Psoas muscle (tissue), 8 donors: ENCODE results near the gene WWOX. TPM values are rescaled to one million over a fixed set of nuclear protein-coding genes. Genes with fewer than 3 reads are reported as not detected.

Experiments
- ATAC-seq, 4 donors: fragments of 200-7000 bp; cut with Tn5 transposase; one replicate each; pipeline ENCODE4 v1.9.1; 2020; ENCODE audit warnings: moderate library complexity in 3 of 4, mild to moderate bottlenecking in 2 of 4
- DNase-seq, 2 donors: peaks; one replicate each; pipeline ENCODE4 v3.0.0-alpha.2; 2020
- H3K27ac ChIP-seq: fragments of 200-600 bp; one replicate; pipeline ENCODE4 v1.8.0; 2022
- H3K27me3 ChIP-seq, 3 donors: fragments of 200-600 bp in 1 of 3; one replicate each; pipeline versions ENCODE4 v1.6.1 to v1.8.0; 2013 to 2022; ENCODE audit warnings: low read length in 2 of 3, mild to moderate bottlenecking in 2 of 3, moderate library complexity in 1 of 3; ENCODE audit not compliant: insufficient read depth in 3 of 3
- H3K36me3 ChIP-seq, 2 donors: fragments of 200-600 bp in 1 of 2; one replicate each; pipeline versions ENCODE4 v1.6.1 to v1.8.0; 2013 to 2022; ENCODE audit warnings: low read depth in 1 of 2, mild to moderate bottlenecking in 1 of 2, moderate library complexity in 1 of 2; ENCODE audit not compliant: insufficient read depth in 1 of 2
- H3K4me1 ChIP-seq: fragments of 200-600 bp; one replicate; pipeline ENCODE4 v1.8.0; 2022
- H3K4me3 ChIP-seq: fragments of 200-600 bp; one replicate; pipeline ENCODE4 v1.8.0; 2022; ENCODE audit warnings: mild to moderate bottlenecking
- H3K9me3 ChIP-seq: fragments of 200-600 bp; one replicate; pipeline ENCODE4 v1.8.0; 2022
- CTCF ChIP-seq: fragments of 200-600 bp; IDR thresholded peaks from one replicate; pipeline ENCODE4 v1.8.0; 2022; ENCODE audit warnings: antibody characterized with exemption
- WGBS, 3 donors: extraction: QIAGEN DNeasy Blood & Tissue Kit; methylation state at CpG; one replicate each; pipeline versions ENCODE4 v1.1.6 to v1.1.7; 2013; 5-methylcytosine and 5-hydroxymethylcytosine counted together
- intact Hi-C, 2 donors: fragments of 100-400 bp; cut with DNase I; formaldehyde crosslinking; loops; one replicate each; pipeline versions ENCODE4 v1.11.0 to v1.14.2; 2022
- polyA plus RNA-seq, 3 donors: library from polyadenylated mRNA; stranded (reverse); fragments of 200-250 nt; gene quantifications; one replicate each; pipeline ENCODE4 v1.2.3, GENCODE V29; 2013
- total RNA-seq, 4 donors: library from RNA; stranded (reverse); fragmentation: NEBNext Ultra II Directional in 2 of 4; extraction: Animal tissue kit (Norgen Biotek cat#: 25700) in 2 of 4; gene quantifications; one replicate each; pipeline versions ENCODE4 v1.2.1 to v1.2.4, GENCODE V29; 2021 to 2023
- donor health status: healthy with polysubstance abuse.
- donor health status: DM: no; HTN: no; CAD: no; lungs with moderate emphysema.
- donor health status: Bipolar disorder and iron deficiency.
- donor health status: healthy.
- donor health status: DM: yes; HTN: yes; CAD: no.
- donor health status: DM: no; HTN: no; CAD: no.
- donor health status: DM: no; HTN: no; CAD: no.
- donor health status: DM: yes; HTN: yes; CAD: no.

WWOX gene
- total and polyA plus RNA-seq, 7 donors, result 3.1 to 6.6 (median 5.0) TPM

GRCh38 chr16:78225919-78226318 lies 126.5 kb downstream of the WWOX start:
- intact Hi-C loops, result no loop called here
- Histone ChIP-seq H3K4me1 (no peaks in the 10 kb centered on the region), H3K9me3 (no peaks in the 10 kb centered on the region), H3K27ac (no peak overlapping the region), H3K27me3 (no peaks in the 10 kb centered on the region), H3K36me3 (no peaks in the 10 kb centered on the region), H3K4me3 (no peak overlapping the region)
- ATAC-seq, result no peak
- no peak for TF ChIP-seq CTCF
- DNase-seq, result no peak
- WGBS, 3 donors, result 58 to 77% (median 69%) methylated on average over 3 of the region's 3 CpGs

GRCh38 chr16:78227855-78228254 lies 128.4 kb downstream of the WWOX start:
- intact Hi-C loops, result no loop called here
- WGBS, 3 donors, result 62 to 81% (median 64%) methylated on average over 3 of the region's 3 CpGs
- H3K27ac ChIP-seq, result no peak overlapping the region
- H3K4me1 ChIP-seq, result no peaks in the 10 kb centered on the region
- H3K36me3 ChIP-seq, result no peaks in the 10 kb centered on the region
- no peak overlapping the region for H3K4me3 ChIP-seq
- ATAC-seq, result no peak
- H3K9me3 ChIP-seq, result no peaks in the 10 kb centered on the region
- no peaks in the 10 kb centered on the region for H3K27me3 ChIP-seq
- DNase-seq, result no peak
- peak; percentile 36 for TF ChIP-seq CTCF

DNA sequence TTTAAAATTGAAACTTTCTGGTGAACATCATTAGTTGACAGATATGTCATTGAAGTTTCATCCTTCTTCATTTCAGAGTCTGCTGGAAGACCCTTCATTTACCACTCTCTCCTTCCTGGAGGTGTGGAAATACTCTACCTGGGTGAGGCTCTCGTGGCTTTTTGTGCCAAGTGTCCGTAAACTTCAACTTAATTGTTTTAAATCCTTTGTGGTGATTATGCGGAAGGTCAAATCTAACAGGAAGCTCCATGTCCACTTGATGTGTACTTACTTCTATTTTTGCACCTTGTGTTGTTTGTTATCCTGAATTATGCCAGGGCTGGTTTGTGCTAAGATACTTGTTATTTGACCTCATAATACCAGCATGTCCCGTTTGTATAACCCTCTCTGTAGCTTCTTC lies 129.2 kb downstream of the WWOX start:
- H3K4me1 ChIP-seq, result no peaks in the 10 kb centered on the region
- TF ChIP-seq CTCF, result no peak
- intact Hi-C loops, result no loop called here
- 65 to 68% (median 67%) methylated on average over 4 of the region's 4 CpGs for WGBS, 3 donors
- H3K27me3 ChIP-seq, result no peaks in the 10 kb centered on the region
- no peaks in the 10 kb centered on the region for H3K36me3 ChIP-seq
- ATAC-seq (no peak), DNase-seq (no peak)
- no peak overlapping the region for H3K4me3 ChIP-seq
- no peak overlapping the region for H3K27ac ChIP-seq
- H3K9me3 ChIP-seq, result no peaks in the 10 kb centered on the region

DNA sequence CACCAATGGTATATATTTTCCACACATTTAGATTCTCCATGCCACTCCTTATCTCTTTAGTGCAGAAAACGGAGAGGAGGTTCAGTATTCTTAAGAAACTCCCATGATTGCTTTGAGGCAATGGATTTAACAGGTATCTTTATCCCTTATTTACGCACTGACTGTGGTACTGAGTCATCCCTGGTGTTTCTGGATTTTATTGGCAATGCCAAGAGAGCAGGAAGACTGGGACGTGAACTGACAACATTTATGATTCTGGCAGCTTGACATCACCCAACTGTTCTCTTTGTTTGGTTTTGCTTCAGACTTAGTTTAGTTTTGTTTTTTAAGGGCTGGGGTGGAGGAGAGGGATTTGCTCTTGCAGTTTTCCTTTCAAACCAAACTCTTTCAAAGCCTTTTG lies 131.4 kb downstream of the WWOX start:
- no peaks in the 10 kb centered on the region for H3K36me3 ChIP-seq
- no peaks in the 10 kb centered on the region for H3K4me1 ChIP-seq
- intact Hi-C loops, result no loop called here
- 32 to 48% (median 32%) methylated on average over 3 of the region's 3 CpGs for WGBS, 3 donors
- no peak overlapping the region for H3K27ac ChIP-seq
- TF ChIP-seq CTCF, result no peak
- no peaks in the 10 kb centered on the region for H3K9me3 ChIP-seq
- ATAC-seq (no peak), DNase-seq (no peak)
- no peak overlapping the region for H3K4me3 ChIP-seq
- H3K27me3 ChIP-seq, result no peaks in the 10 kb centered on the region

GRCh38 chr16:78235168-78235800 lies 135.8 kb downstream of the WWOX start:
- intact Hi-C loops, result loop anchor here in 1 of 2 donors (5.0 kb wide), 1 partner anchor 113 kb away; no protein-coding TSS in a partner anchor
- DNase-seq (peak; percentile 51 to 60), ATAC-seq (peak in 2 of 4 donors; percentile 48 to 61)
- H3K9me3 ChIP-seq, result no peaks in the 10 kb centered on the region
- no peaks in the 10 kb centered on the region for H3K4me1 ChIP-seq
- TF ChIP-seq CTCF, result peak; percentile 71
- 53 to 56% (median 54%) methylated on average over 9 of the region's 9 CpGs for WGBS, 3 donors
- H3K36me3 ChIP-seq, result no peaks in the 10 kb centered on the region
- no peak overlapping the region for H3K4me3 ChIP-seq
- no peaks in the 10 kb centered on the region for H3K27me3 ChIP-seq
- no peak overlapping the region for H3K27ac ChIP-seq
